ENCODE measurements around the gene STXBP5L.
"Not testable (repeated sequence)": the region's sequence is repeated elsewhere in the genome, so short reads cannot be mapped to it uniquely, and the experiment has no call there.

Gene STXBP5L

DNA sequence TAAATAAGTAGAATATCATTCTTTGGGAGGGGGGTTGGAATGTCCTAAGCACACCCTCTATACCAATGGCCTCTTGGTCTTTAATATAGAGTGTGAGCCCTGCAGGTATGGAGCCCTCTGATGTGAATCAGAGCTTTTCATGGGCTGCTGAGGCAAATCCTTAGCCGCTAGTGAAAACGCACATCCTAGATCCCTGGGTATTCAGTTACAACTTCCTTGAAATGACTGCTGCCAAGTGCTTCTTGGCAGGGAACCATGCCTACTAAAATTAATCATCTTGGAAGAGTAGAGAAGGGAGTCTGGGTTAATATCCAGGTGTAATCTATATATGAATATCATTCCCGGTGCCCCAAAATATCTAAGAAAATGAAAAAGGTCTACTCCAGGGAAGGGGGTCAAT lies 528.6 kb downstream of the STXBP5L start:
- Histone ChIP-seq H3F3A (ENCODE audit: low read depth) (no peaks in the 10 kb centered on the region), H3K9me2 (replicated peaks; ENCODE audit: low read depth, low read length) (no peaks in the 10 kb centered on the region), H3K36me3 (ENCODE audit: insufficient read depth, low read length) (peaks cover 68% of the 10 kb centered on the region), H3K4me1 (ENCODE audit: insufficient read depth, low read length, poor library complexity, severe bottlenecking) (no peaks in the 10 kb centered on the region), H2AFZ (ENCODE audit: low read length) (no peak overlapping the region), H3K4me2 (ENCODE audit: low read depth, low read length, poor library complexity, severe bottlenecking) (no peak overlapping the region), H3K9ac (ENCODE audit: low read depth, low read length, poor library complexity, severe bottlenecking) (no peak overlapping the region), H3K9me3 (ENCODE audit: insufficient read depth, low read depth, low read length) (no peaks in the 10 kb centered on the region), H3K27me3 (ENCODE audit: insufficient read depth, low read length, poor library complexity, severe bottlenecking) (no peaks in the 10 kb centered on the region), H4K20me1 (ENCODE audit: insufficient read depth, low read length, poor library complexity, severe bottlenecking) (no peaks in the 10 kb centered on the region), H3K79me2 (ENCODE audit: insufficient read depth, low read length) (no peaks in the 10 kb centered on the region), H3K4me3 (ENCODE audit: low read length, poor library complexity, severe bottlenecking) (no peak overlapping the region)
- no peak for TF ChIP-seq EZH2phosphoT487 (IDR thresholded peaks at IDR 0.05; ENCODE audit: borderline replicate concordance)
- no peak for TF ChIP-seq CTCF (conservative IDR thresholded peaks at IDR 0.05; ENCODE audit: low read length)

DNA sequence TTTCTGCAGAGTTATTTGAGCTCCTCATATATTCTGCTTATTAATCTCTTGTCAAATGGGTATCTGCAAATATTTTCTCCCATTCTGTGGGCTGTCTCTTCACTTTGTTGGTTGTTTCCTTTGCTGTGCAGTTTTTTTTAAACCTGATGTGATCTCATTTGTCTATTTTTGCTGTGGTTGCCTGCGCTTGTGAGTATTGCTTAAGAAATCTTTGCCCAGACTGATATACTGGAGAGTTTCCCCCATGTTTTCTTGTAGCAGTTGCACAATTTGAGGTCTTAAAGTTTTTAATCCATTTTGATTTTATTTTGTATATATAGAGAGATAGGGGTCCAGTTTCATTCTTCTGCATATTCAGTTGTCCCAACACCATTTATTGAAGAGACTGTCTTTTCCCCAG lies 535.5 kb downstream of the STXBP5L start:
- H3K9ac ChIP-seq (ENCODE audit: low read depth, low read length, poor library complexity, severe bottlenecking) = no peak overlapping the region
- no peak overlapping the region for H2AFZ ChIP-seq (ENCODE audit: low read length)
- peaks cover 56% of the 10 kb centered on the region for H3K36me3 ChIP-seq (ENCODE audit: insufficient read depth, low read length)
- H3K4me3 ChIP-seq (ENCODE audit: low read length, poor library complexity, severe bottlenecking) = no peak overlapping the region
- no peaks in the 10 kb centered on the region for H3K4me1 ChIP-seq (ENCODE audit: insufficient read depth, low read length, poor library complexity, severe bottlenecking)
- H3K9me2 ChIP-seq (replicated peaks; ENCODE audit: low read depth, low read length) = no peaks in the 10 kb centered on the region
- H3K9me3 ChIP-seq (ENCODE audit: insufficient read depth, low read depth, low read length) = no peaks in the 10 kb centered on the region
- no peaks in the 10 kb centered on the region for H3K27me3 ChIP-seq (ENCODE audit: insufficient read depth, low read length, poor library complexity, severe bottlenecking)
- no peaks in the 10 kb centered on the region for H3F3A ChIP-seq (ENCODE audit: low read depth)
- no peaks in the 10 kb centered on the region for H3K79me2 ChIP-seq (ENCODE audit: insufficient read depth, low read length)
- TF ChIP-seq EZH2phosphoT487 (IDR thresholded peaks at IDR 0.05; ENCODE audit: borderline replicate concordance) (no peak), CTCF (conservative IDR thresholded peaks at IDR 0.05; ENCODE audit: low read length) (no peak)
- no peaks in the 10 kb centered on the region for H4K20me1 ChIP-seq (ENCODE audit: insufficient read depth, low read length, poor library complexity, severe bottlenecking)
- no peak overlapping the region for H3K4me2 ChIP-seq (ENCODE audit: low read depth, low read length, poor library complexity, severe bottlenecking)

GRCh38 chr3:121451752-121452151 lies 543.7 kb downstream of the STXBP5L start:
- H3K79me2 ChIP-seq (ENCODE audit: insufficient read depth, low read length); H3K4me3 ChIP-seq (ENCODE audit: low read length, poor library complexity, severe bottlenecking); H3K4me2 ChIP-seq (ENCODE audit: low read depth, low read length, poor library complexity, severe bottlenecking); H3K9me2 ChIP-seq (replicated peaks; ENCODE audit: low read depth, low read length); H3K27me3 ChIP-seq (ENCODE audit: insufficient read depth, low read length, poor library complexity, severe bottlenecking); H3K4me1 ChIP-seq (ENCODE audit: insufficient read depth, low read length, poor library complexity, severe bottlenecking); H3F3A ChIP-seq (ENCODE audit: low read depth); H4K20me1 ChIP-seq (ENCODE audit: insufficient read depth, low read length, poor library complexity, severe bottlenecking); H3K9me3 ChIP-seq (ENCODE audit: insufficient read depth, low read depth, low read length); H3K9ac ChIP-seq (ENCODE audit: low read depth, low read length, poor library complexity, severe bottlenecking); H2AFZ ChIP-seq (ENCODE audit: low read length): not testable (repeated sequence)
- H3K36me3 ChIP-seq (ENCODE audit: insufficient read depth, low read length) = peaks cover 31% of the 10 kb centered on the region; the same call in 1 of the 2 replicates

- H3K9me2 ChIP-seq (replicated peaks; ENCODE audit: low read depth, low read length) = no peaks in the 10 kb centered on the region
- no peaks in the 10 kb centered on the region for H4K20me1 ChIP-seq (ENCODE audit: insufficient read depth, low read length, poor library complexity, severe bottlenecking)
- no peak overlapping the region for H3K9ac ChIP-seq (ENCODE audit: low read depth, low read length, poor library complexity, severe bottlenecking)
- no peaks in the 10 kb centered on the region for H3K4me1 ChIP-seq (ENCODE audit: insufficient read depth, low read length, poor library complexity, severe bottlenecking)
- H3K36me3 ChIP-seq (ENCODE audit: insufficient read depth, low read length) = peaks cover 53% of the 10 kb centered on the region; the same call in 1 of the 2 replicates
- H3K9me3 ChIP-seq (ENCODE audit: insufficient read depth, low read depth, low read length) = no peaks in the 10 kb centered on the region
- H3K4me2 ChIP-seq (ENCODE audit: low read depth, low read length, poor library complexity, severe bottlenecking) = no peak overlapping the region
- H3K27me3 ChIP-seq (ENCODE audit: insufficient read depth, low read length, poor library complexity, severe bottlenecking) = no peaks in the 10 kb centered on the region
- no peaks in the 10 kb centered on the region for H3F3A ChIP-seq (ENCODE audit: low read depth)
- TF ChIP-seq CTCF (conservative IDR thresholded peaks at IDR 0.05; ENCODE audit: low read length) = no peak
- no peak for TF ChIP-seq EZH2phosphoT487 (IDR thresholded peaks at IDR 0.05; ENCODE audit: borderline replicate concordance)
- no peaks in the 10 kb centered on the region for H3K79me2 ChIP-seq (ENCODE audit: insufficient read depth, low read length)
- no peak overlapping the region for H3K4me3 ChIP-seq (ENCODE audit: low read length, poor library complexity, severe bottlenecking)
- no peak overlapping the region for H2AFZ ChIP-seq (ENCODE audit: low read length)
Observed at GRCh38 chr3:121462565-121462964, 554.6 kb downstream of the STXBP5L start.
